A549 (cell line): ENCODE measurements around the gene ANKRD9. TPM values are rescaled to one million over a fixed set of nuclear protein-coding genes. Genes with fewer than 3 reads are reported as not detected.

ENCODE experiments used
- ATAC-seq, 2 experiments: fragments of 200-7000 bp in 1 of 2; fragments of >200 bp in 1 of 2; cut with Nextera tagmentation in 1 of 2; cut with Tn5 transposase in 1 of 2; 3 replicates each; pipeline versions ENCODE4 v1.8.0 to v1.9.1; 2018 to 2020; ENCODE audit warnings: mild to moderate bottlenecking in 1 of 2, moderate library complexity in 1 of 2
- CTCF ChIA-PET: fragments of 300-600 bp; sonication (Branson Sonifier 250); formaldehyde crosslinking; extraction: SDS; loops from one replicate; lab custom pipeline; 2021; ENCODE audit warnings: antibody characterized with exemption, inconsistent platforms; lab: Yijun Ruan, JAX
- POLR2A ChIA-PET: fragments of 350-600 bp; formaldehyde crosslinking; extraction: SDS; loops from one replicate; lab custom pipeline; 2021; ENCODE audit warnings: antibody characterized with exemption, inconsistent platforms; lab: Yijun Ruan, JAX
- DNase-seq, 2 experiments: peaks; one replicate each; pipeline versions ENCODE4 v3.0.0 to v3.0.0-alpha.2; 2011 to 2016; ENCODE audit warnings: low read depth in 1 of 2, low spot score in 1 of 2
- FAIRE-seq: peaks from 2 replicates; lab custom pipeline; 2011; peaks lifted over from hg19 to GRCh38; lab: Jason Lieb, UNC
- H3K27ac ChIP-seq, 2 experiments: fragments of >200 bp; sonication (Bioruptor Twin); formaldehyde crosslinking; 3 replicates each; pipeline ENCODE4 v1.5.1; 2016 to 2017
- H3K4me1 ChIP-seq: fragments of >200 bp; sonication (Bioruptor Twin); formaldehyde crosslinking; 3 replicates; pipeline ENCODE4 v1.6.1; 2016
- H3K4me2 ChIP-seq: fragments of >200 bp; sonication (Bioruptor Twin); formaldehyde crosslinking; 3 replicates; pipeline ENCODE4 v1.6.1; 2016
- H3K4me3 ChIP-seq: fragments of >200 bp; sonication (Bioruptor Twin); formaldehyde crosslinking; 3 replicates; pipeline ENCODE4 v1.5.1; 2016
- H3K9me3 ChIP-seq: fragments of >200 bp; sonication (Bioruptor Twin); formaldehyde crosslinking; 3 replicates; pipeline ENCODE4 v1.6.1; 2016
- ATOH8 ChIP-seq: fragments of 250-450 bp; sonication (Bioruptor Pico); IDR thresholded peaks from 2 replicates; pipeline ENCODE4 v1.5.0; 2020; ENCODE audit warnings: low read depth, mild to moderate bottlenecking, moderate library complexity
- BHLHE40 ChIP-seq: IDR thresholded peaks from 2 replicates; pipeline ENCODE4 v1.6.1; 2012; ENCODE audit warnings: low read depth, low read length, inconsistent platforms
- CBX2 ChIP-seq: fragments of 200-600 bp; sonication (generic); IDR thresholded peaks from 2 replicates; pipeline ENCODE4 v1.6.1; 2016; ENCODE audit warnings: low read depth, mild to moderate bottlenecking, borderline replicate concordance
- CHD2 ChIP-seq: fragments of 150-350 bp; IDR thresholded peaks from 2 replicates; pipeline ENCODE4 v1.6.1; 2014; ENCODE audit warnings: low read length; ENCODE audit not compliant: partially characterized antibody
- CHD4 ChIP-seq: fragments of 200-600 bp; sonication (generic); IDR thresholded peaks from 2 replicates; pipeline ENCODE4 v1.6.1; 2016; ENCODE audit warnings: antibody characterized with exemption, mild to moderate bottlenecking, borderline replicate concordance
- E2F6 ChIP-seq: IDR thresholded peaks from 2 replicates; pipeline ENCODE4 v1.6.1; 2012; ENCODE audit warnings: low read depth, borderline replicate concordance
- EHF ChIP-seq: fragments of 250-450 bp; sonication (Bioruptor Pico); IDR thresholded peaks from 2 replicates; pipeline ENCODE4 v1.5.0; 2020; ENCODE audit warnings: mild to moderate bottlenecking
- EHMT2 ChIP-seq: fragments of 200-600 bp; sonication (generic); IDR thresholded peaks from 2 replicates; pipeline ENCODE4 v1.6.1; 2016; ENCODE audit warnings: antibody characterized with exemption, low read depth, mild to moderate bottlenecking, moderate library complexity
- EP300 ChIP-seq, 2 experiments: fragments of >200 bp; sonication (Bioruptor Twin); formaldehyde crosslinking; IDR thresholded peaks; 2 replicates in 1 of 2; 3 replicates in 1 of 2; pipeline ENCODE4 v1.6.1; 2016 to 2017
- FOSB ChIP-seq: fragments of 250-450 bp; sonication (Bioruptor Pico); IDR thresholded peaks from 2 replicates; pipeline ENCODE4 v1.5.0; 2020; ENCODE audit warnings: mild to moderate bottlenecking, moderate library complexity
- GATA3 ChIP-seq: IDR thresholded peaks from 2 replicates; pipeline ENCODE4 v1.6.1; 2012; ENCODE audit warnings: borderline replicate concordance
- HOXB13 ChIP-seq: fragments of 250-450 bp; sonication (Bioruptor Pico); IDR thresholded peaks from 2 replicates; pipeline ENCODE4 v1.5.0; 2020; ENCODE audit warnings: low read depth, mild to moderate bottlenecking, moderate library complexity
- KDM1A ChIP-seq: fragments of 200-600 bp; sonication (generic); IDR thresholded peaks from 2 replicates; pipeline ENCODE4 v1.6.1; 2016; ENCODE audit warnings: low read depth, mild to moderate bottlenecking
- KDM5A ChIP-seq: fragments of 200-600 bp; sonication (generic); IDR thresholded peaks from 2 replicates; pipeline ENCODE4 v1.6.1; 2016; ENCODE audit warnings: antibody characterized with exemption, mild to moderate bottlenecking
- MAFK ChIP-seq: fragments of 450-650 bp; IDR thresholded peaks from 2 replicates; pipeline ENCODE4 v1.6.1; 2014; ENCODE audit not compliant: partially characterized antibody
- MAX ChIP-seq: IDR thresholded peaks from 2 replicates; pipeline ENCODE4 v1.6.1; 2012
- PBX3 ChIP-seq: IDR thresholded peaks from 2 replicates; pipeline ENCODE4 v1.6.1; 2012
- RARB ChIP-seq: fragments of 250-450 bp; sonication (Bioruptor Pico); IDR thresholded peaks from 2 replicates; pipeline ENCODE4 v1.8.0; 2021; ENCODE audit warnings: mild to moderate bottlenecking, moderate library complexity
- TFCP2L1 ChIP-seq: fragments of 250-450 bp; sonication (Bioruptor Pico); IDR thresholded peaks from 2 replicates; pipeline ENCODE4 v1.5.0; 2021; ENCODE audit warnings: mild to moderate bottlenecking
- USF2 ChIP-seq: fragments of 450-650 bp; IDR thresholded peaks from 2 replicates; pipeline ENCODE4 v1.6.1; 2014; ENCODE audit warnings: antibody characterized with exemption
- ZFP36 ChIP-seq: fragments of 450-650 bp; IDR thresholded peaks from 2 replicates; pipeline ENCODE4 v1.6.1; 2014; ENCODE audit warnings: borderline replicate concordance; ENCODE audit not compliant: partially characterized antibody
- ZSCAN20 ChIP-seq: fragments of 250-450 bp; sonication (Bioruptor Pico); IDR thresholded peaks from 2 replicates; pipeline ENCODE4 v1.8.0; 2022; ENCODE audit warnings: mild to moderate bottlenecking, moderate library complexity
- WGBS: methylation state at CpG from one replicate; pipeline ENCODE4 v1.1.6; 2017; ENCODE audit errors: missing lambda C conversion rate; 5-methylcytosine and 5-hydroxymethylcytosine counted together
- polyA plus RNA-seq, 4 experiments: library from polyadenylated mRNA; depleted of rRNA in 3 of 4; stranded (reverse); fragments of >200 nt; fragmentation: RNase III in 1 of 4; extraction: RNeasy Plus Mini Kit Qiagen cat#74134 plus additional on column Dnase treatment in 1 of 4; gene quantifications; 2 replicates in 3 of 4; 3 replicates in 1 of 4; pipeline ENCODE4 v1.2.3, GENCODE V29; 2011 to 2017

Gene ANKRD9
- polyA plus RNA-seq, 2 of the 4 experiments (the other 2 are of a cell fraction) = 6.3 to 11.8 TPM

- Histone ChIP-seq H3K27ac (no peak overlapping the region), H3K4me3 (no peak overlapping the region), H3K4me2 (no peak overlapping the region), H3K4me1 (peaks cover 15% of the 10 kb centered on the region), H3K9me3 (no peaks in the 10 kb centered on the region)
- 84% methylated on average over 18 of the region's 21 CpGs for WGBS
- DNase-seq (no peak), FAIRE-seq (no peak), ATAC-seq (no peak)
- CTCF ChIA-PET = interaction anchor here (0.9 to 6.8 kb wide), 3 partner anchors 11 to 80 kb away, joined by 3 to 154 read pairs (median 3); no protein-coding TSS in a partner anchor
- POLR2A ChIA-PET = no interaction called here
- TF ChIP-seq MAFK (peak; percentile 85), KDM5A (no peak)
These were observed 4.6 kb upstream of the ANKRD9 start for GRCh38 chr14:102513899-102514772.

GRCh38 chr14:102512793-102513300 is 3.3 kb upstream of the ANKRD9 start:
- no peak for DNase-seq
- POLR2A ChIA-PET = no interaction called here
- no peaks in the 10 kb centered on the region for H3K9me3 ChIP-seq
- H3K4me1 ChIP-seq = peaks cover 23% of the 10 kb centered on the region
- CTCF ChIA-PET = interaction anchor here (0.6 kb wide), 1 partner anchor 19 kb away, joined by 3 read pairs; no protein-coding TSS in a partner anchor
- FAIRE-seq = no peak
- no peak overlapping the region for H3K27ac ChIP-seq
- TF ChIP-seq EP300 (IDR thresholded peaks at IDR 0.05) = no peak
- TF ChIP-seq ZSCAN20 = no peak
- no peak for TF ChIP-seq PBX3
- TF ChIP-seq EHF (CRISPR knock-in tag) = no peak
- TF ChIP-seq RARB (CRISPR knock-in tag) = no peak
- no peak for ATAC-seq
- H3K4me3 ChIP-seq = no peak overlapping the region
- WGBS = 93% methylated on average over 8 of the region's 11 CpGs
- no peak overlapping the region for H3K4me2 ChIP-seq

- DNase-seq = no peak
- WGBS = 77% methylated on average over 5 of the region's 5 CpGs
- POLR2A ChIA-PET = no interaction called here
These were observed 2.0 kb upstream of the ANKRD9 start for GRCh38 chr14:102511538-102511937.

More at GRCh38 chr14:102511538-102511937, 2.0 kb upstream of the ANKRD9 start:
- no peak overlapping the region for H3K4me3 ChIP-seq
- H3K9me3 ChIP-seq = no peaks in the 10 kb centered on the region
- FAIRE-seq = no peak
- TF ChIP-seq ATOH8 (CRISPR knock-in tag) = no peak
- no peak for TF ChIP-seq CBX2
- TF ChIP-seq USF2 = no peak
- no peak for TF ChIP-seq ZFP36
- no peak for TF ChIP-seq EHMT2
- TF ChIP-seq KDM1A = no peak
- no peak for TF ChIP-seq CHD2
- no peak for TF ChIP-seq FOSB (CRISPR knock-in tag)
- no peak for TF ChIP-seq BHLHE40
- no peak for TF ChIP-seq GATA3
- TF ChIP-seq E2F6 = no peak
- no peak for TF ChIP-seq TFCP2L1 (CRISPR knock-in tag)
- no peak for TF ChIP-seq RARB (CRISPR knock-in tag)
- no peak for TF ChIP-seq MAX
- no peak for TF ChIP-seq CHD4
- TF ChIP-seq HOXB13 = no peak
- TF ChIP-seq, all 56 proteins: peak for 0
- H3K4me1 ChIP-seq = peaks cover 23% of the 10 kb centered on the region
- CTCF ChIA-PET = interaction anchor here (1.4 to 1.8 kb wide), 2 partner anchors 13 to 74 kb away, joined by 3 to 10 read pairs; no protein-coding TSS in a partner anchor
- peak overlapping the region in 1 of 2 experiments; percentile 42; a peak in 1 of 6 replicates for H3K27ac ChIP-seq
- ATAC-seq = no peak
- no peak overlapping the region for H3K4me2 ChIP-seq
